Stimulated activated naive CD8-positive, alpha-beta T cell treated with anti-CD3 and anti-CD28 coated beads, Interleukin-15, amount 100 ng/mL, for 72 hours (primary cell): Measurements from ENCODE around the gene SLAMF1.
A peak's percentile ranks its signal among the peaks of the same experiment; 100 is the strongest.
"Not testable (repeated sequence)": the region's sequence is repeated elsewhere in the genome, so short reads cannot be mapped to it uniquely, and the experiment has no call there.

Source experiments
- ATAC-seq: fragments of 150-1000 bp; cut with Tn5 transposase; 2 replicates; pipeline ENCODE4 v1.10.0; 2021; ENCODE audit warnings: mild to moderate bottlenecking, moderate library complexity
- DNase-seq, 2 donors: peaks; one replicate each; pipeline ENCODE4 v3.0.0; 2021 to 2022
- H3K27ac Mint-ChIP-seq, 2 donors: one replicate each; pipeline ENCODE4 v1.8.0; 2022; ENCODE audit warnings: mild to moderate bottlenecking in 2 of 2, mixed read lengths in 2 of 2, moderate library complexity in 2 of 2
- H3K27me3 Mint-ChIP-seq: one replicate; pipeline ENCODE4 v1.8.0; 2022; ENCODE audit warnings: mixed read lengths
- H3K4me1 Mint-ChIP-seq: one replicate; pipeline ENCODE4 v1.8.0; 2022; ENCODE audit warnings: mild to moderate bottlenecking, mixed read lengths
- H3K4me3 Mint-ChIP-seq, 2 donors: one replicate each; pipeline ENCODE4 v1.8.0; 2022; ENCODE audit warnings: mild to moderate bottlenecking in 2 of 2, mixed read lengths in 2 of 2, moderate library complexity in 1 of 2
- H3K9me3 Mint-ChIP-seq, 2 donors: one replicate each; pipeline ENCODE4 v1.8.0; 2022; ENCODE audit warnings: mixed read lengths in 2 of 2

SLAMF1 gene

DNA sequence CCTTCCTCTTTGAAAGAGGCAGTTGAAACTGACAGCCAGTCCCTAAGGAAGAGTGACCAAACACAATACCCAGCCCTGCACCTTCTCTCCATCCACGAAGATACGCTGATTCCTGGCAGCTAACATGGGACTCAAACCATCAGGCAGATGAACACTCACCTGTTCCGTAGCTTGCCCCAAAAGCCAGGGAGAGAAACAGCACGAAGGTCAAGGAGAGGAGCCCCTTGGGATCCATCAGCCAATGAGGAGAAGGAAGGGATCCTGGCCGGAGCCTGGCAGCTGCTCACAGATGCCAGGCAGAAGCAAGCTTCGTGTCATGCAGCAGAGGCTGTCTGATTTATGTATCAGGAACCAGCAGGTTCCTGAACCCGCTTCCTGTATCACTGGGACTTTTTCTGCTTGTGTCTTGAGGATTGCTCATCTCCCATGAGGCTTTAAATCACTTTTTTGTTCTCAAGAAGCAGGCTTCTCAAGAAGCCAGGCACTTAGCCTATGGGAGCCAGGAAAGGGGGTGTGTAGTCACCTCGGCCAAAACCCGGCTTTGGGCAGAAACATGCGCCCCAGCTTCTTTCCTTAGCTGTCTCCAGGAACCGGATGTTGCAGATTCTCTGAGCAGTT lies at the start of gene SLAMF1:
SLAMF1 (minus strand) TSS at position 334 of the 618 bp plus-strand sequence; CDS start at position 235, 99 bp downstream.
- H3K4me3 Mint-ChIP-seq = peak within 1 kb of the TSS; percentile 91 to 93
- H3K27me3 Mint-ChIP-seq = no peaks in the 10 kb centered on the region
- peaks cover 65% of the 10 kb centered on the region for H3K4me1 Mint-ChIP-seq
- H3K27ac Mint-ChIP-seq = peak within 1 kb of the TSS; percentile 95 to 97
- no peaks in the 10 kb centered on the region for H3K9me3 Mint-ChIP-seq
- peak in 1 of 2 donors; percentile 49 for DNase-seq
- peak; percentile 80 for ATAC-seq

- H3K9me3 Mint-ChIP-seq, H3K27me3 Mint-ChIP-seq, DNase-seq, ATAC-seq: not testable (repeated sequence)
- peak overlapping the region in 1 of 2 donors; percentile 12 for H3K27ac Mint-ChIP-seq
- H3K4me3 Mint-ChIP-seq = peak overlapping the region in 1 of 2 donors; percentile 33
- peaks cover 79% of the 10 kb centered on the region for H3K4me1 Mint-ChIP-seq
Observed at GRCh38 chr1:160692390-160692789, 45.5 kb upstream of the SLAMF1 start.

DNA sequence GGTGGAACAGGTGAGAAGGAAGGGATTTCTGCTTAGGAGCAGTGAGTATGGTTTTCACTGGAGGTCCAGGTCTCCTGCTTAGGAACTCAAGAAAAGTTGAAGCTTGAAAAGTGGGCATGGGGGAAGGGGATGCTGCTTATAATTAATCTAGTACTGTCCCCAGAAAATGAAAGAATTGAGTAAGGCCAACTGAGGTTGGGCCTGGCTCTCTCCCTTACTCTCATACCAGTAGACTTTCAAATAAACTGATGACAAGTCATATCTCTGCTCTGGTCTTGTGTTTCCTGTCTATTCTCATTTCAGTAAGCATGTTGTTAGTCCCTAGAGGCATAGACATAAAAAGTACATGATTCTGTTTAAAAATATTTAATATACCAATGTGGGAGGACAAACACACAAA lies 38.4 kb upstream of the SLAMF1 start:
- ATAC-seq = peak; percentile 73
- Mint-ChIP-seq H3K9me3 (peaks cover 0 to 12% of the 10 kb centered on the region in 2 donors), H3K27ac (peak overlapping the region; percentile 85 to 96), H3K4me1 (peaks cover 99% of the 10 kb centered on the region), H3K4me3 (peak overlapping the region; percentile 77 to 83), H3K27me3 (no peaks in the 10 kb centered on the region)
- peak in 1 of 2 donors; percentile 35 for DNase-seq

DNA sequence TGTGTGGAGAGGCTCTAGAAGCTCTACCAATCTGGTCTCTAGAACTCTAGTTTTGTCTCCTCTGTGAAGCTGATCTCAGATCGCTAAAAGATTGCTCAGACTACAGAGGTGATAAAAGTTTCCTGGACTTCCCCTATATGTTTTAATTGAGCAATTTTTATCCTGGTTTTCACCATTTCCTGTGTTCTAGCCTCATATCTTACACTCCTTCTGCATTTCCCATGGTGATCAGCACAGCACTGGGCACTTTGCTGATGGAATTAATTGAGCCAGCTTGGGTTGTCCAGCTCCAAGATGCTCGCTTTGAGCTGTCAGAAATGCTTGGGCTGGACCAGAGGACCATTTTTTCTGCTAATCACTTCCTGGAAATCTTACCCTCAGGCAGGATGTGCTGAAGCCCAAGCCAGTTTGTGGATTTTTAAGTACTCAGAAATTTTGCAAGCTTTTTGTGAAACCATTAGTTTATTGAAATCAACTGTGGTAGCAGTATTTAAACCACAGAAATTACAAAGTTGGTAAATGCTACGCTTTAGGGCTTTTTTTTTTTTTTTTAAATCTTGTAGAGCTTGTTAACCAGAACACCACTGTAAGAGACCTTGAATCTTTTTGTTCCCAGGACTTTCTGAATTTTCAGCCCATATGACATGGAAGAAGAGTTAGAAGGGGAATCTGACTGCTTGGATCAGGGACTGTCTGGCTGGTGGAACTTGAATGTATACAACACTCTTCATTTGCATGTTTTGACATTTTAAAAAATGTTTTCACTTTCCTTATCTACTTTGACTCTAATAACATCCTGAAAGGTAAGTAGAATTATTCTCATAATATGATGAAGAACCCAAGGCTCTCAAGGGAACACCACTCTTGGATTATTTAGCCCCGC lies 36.4 kb upstream of the SLAMF1 start:
- Mint-ChIP-seq H3K27ac (peak overlapping the region; percentile 84 to 99), H3K4me3 (peak overlapping the region; percentile 77 to 83), H3K9me3 (peaks cover 0 to 12% of the 10 kb centered on the region in 2 donors), H3K27me3 (no peaks in the 10 kb centered on the region), H3K4me1 (peaks cover 91% of the 10 kb centered on the region)
- peak in 1 of 2 donors; percentile 71 for DNase-seq
- peak; percentile 77 for ATAC-seq

DNA sequence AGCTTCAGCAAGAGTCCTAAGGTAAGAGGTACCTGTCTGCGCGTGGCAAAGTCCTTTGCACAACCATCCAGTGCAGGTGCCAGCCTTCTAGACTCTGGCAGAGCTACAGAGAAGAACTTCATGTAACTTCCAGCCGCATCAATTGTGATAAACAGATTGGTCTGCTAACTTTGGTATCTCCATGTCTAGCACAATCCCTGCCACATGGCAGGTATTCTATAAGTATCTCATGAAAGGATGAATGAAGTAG lies 35.0 kb upstream of the SLAMF1 start:
- ATAC-seq = no peak
- peaks cover 0 to 8% of the 10 kb centered on the region in 2 donors for H3K9me3 Mint-ChIP-seq

GRCh38 chr1:160681066-160681890 lies 34.4 kb upstream of the SLAMF1 start:
- DNase-seq = peak; percentile 87 to 92
- peak overlapping the region; percentile 72 to 83 for H3K4me3 Mint-ChIP-seq
- H3K27me3 Mint-ChIP-seq = no peaks in the 10 kb centered on the region
- H3K27ac Mint-ChIP-seq = peak overlapping the region; percentile 1 to 98
- peak; percentile 79 for ATAC-seq
- H3K9me3 Mint-ChIP-seq = peaks cover 0 to 2% of the 10 kb centered on the region in 2 donors
- peaks cover 87% of the 10 kb centered on the region for H3K4me1 Mint-ChIP-seq

More for the DNA sequence above, 35.0 kb upstream of the SLAMF1 start:
- Mint-ChIP-seq H3K4me1 (peaks cover 91% of the 10 kb centered on the region), H3K27ac (peak overlapping the region; percentile 98 to 99), H3K4me3 (peak overlapping the region; percentile 72 to 83), H3K27me3 (no peaks in the 10 kb centered on the region)
- no peak for DNase-seq

DNA sequence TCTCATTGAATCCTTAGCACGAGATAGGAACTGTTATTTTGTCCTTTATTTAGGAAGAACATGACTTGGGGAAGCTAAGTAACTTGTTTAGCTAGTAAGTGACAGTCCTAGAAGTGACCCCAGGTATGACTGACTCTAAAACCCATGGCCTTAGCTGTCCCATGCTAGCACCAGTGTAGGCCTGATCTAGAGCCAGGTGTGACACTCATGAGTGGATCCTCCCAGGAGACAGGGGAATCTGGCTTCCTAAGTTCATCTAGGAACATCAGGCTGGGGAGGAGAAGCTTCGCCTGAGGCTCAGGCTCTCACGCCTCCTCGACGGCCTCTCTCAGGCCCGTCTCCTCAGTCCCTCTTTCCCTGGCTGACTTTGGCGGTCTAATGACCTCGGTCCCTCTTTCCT lies 33.6 kb upstream of the SLAMF1 start:
- DNase-seq (no peak), ATAC-seq (no peak)
- Mint-ChIP-seq H3K4me1 (peaks cover 78% of the 10 kb centered on the region), H3K27ac (peak overlapping the region in 1 of 2 donors; percentile 86), H3K4me3 (no peak overlapping the region), H3K27me3 (no peaks in the 10 kb centered on the region), H3K9me3 (no peaks in the 10 kb centered on the region)

GRCh38 chr1:160679893-160680292 lies 33.0 kb upstream of the SLAMF1 start:
- Mint-ChIP-seq H3K4me3 (no peak overlapping the region), H3K27me3 (no peaks in the 10 kb centered on the region), H3K27ac (peak overlapping the region; percentile 36 to 54), H3K4me1 (peaks cover 73% of the 10 kb centered on the region), H3K9me3 (no peaks in the 10 kb centered on the region)
- DNase-seq (no peak), ATAC-seq (no peak)

DNA sequence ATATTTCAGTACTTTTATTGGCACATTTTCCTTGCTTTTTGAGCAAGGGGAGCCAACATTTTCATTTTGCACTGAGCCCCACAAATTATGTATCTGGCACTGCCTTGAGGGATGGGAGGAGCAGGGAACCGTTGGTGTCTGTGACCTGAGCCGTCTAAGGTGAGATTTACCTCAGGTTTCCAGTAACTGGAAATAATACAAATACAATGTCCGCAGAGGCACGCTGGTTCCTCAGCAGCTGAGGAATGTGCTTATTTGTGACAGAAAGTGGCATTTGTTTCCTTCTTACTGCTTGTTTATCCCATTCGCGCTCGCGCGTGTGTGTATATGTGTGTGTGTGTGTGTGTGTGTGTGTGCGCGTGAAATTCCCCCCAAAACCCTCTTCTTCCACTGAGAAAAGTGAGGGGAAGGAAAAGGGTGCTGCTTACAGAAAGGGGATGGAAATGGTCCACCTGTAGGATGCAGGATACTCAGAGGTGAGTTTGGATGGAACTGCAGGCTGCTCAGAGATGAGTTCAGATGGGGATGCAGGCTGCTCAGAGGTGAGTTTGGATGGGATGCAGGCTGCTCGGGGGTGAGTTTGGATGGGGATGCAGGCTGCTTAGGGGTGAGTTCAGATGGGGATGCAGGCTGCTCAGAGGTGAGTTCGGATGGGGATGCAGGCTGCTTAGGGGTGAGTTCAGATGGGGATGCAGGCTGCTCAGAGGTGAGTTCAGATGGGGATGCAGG lies 30.2 kb upstream of the SLAMF1 start:
- Mint-ChIP-seq H3K27ac (peak overlapping the region in 1 of 2 donors; percentile 21), H3K4me3 (no peak overlapping the region), H3K9me3 (no peaks in the 10 kb centered on the region), H3K27me3 (no peaks in the 10 kb centered on the region), H3K4me1 (peaks cover 44% of the 10 kb centered on the region)
- ATAC-seq (no peak), DNase-seq (no peak)

GRCh38 chr1:160675641-160676410 lies 29.0 kb upstream of the SLAMF1 start:
- no peaks in the 10 kb centered on the region for H3K27me3 Mint-ChIP-seq
- ATAC-seq = peak; percentile 85
- peaks cover 37% of the 10 kb centered on the region for H3K4me1 Mint-ChIP-seq
- H3K9me3 Mint-ChIP-seq = peaks cover 2 to 4% of the 10 kb centered on the region in 2 donors
- H3K27ac Mint-ChIP-seq = peak overlapping the region in 1 of 2 donors; percentile 4
- peak; percentile 62 to 77 for DNase-seq
- peak overlapping the region; percentile 20 to 50 for H3K4me3 Mint-ChIP-seq

GRCh38 chr1:160674415-160674814 lies 27.6 kb upstream of the SLAMF1 start:
- Mint-ChIP-seq H3K27me3 (no peaks in the 10 kb centered on the region), H3K4me3 (no peak overlapping the region), H3K27ac (no peak overlapping the region), H3K9me3 (peaks cover 8 to 9% of the 10 kb centered on the region in 2 donors), H3K4me1 (peaks cover 27% of the 10 kb centered on the region)
- DNase-seq (no peak), ATAC-seq (no peak)

- ATAC-seq (peak; percentile 72), DNase-seq (no peak)
- no peaks in the 10 kb centered on the region for H3K27me3 Mint-ChIP-seq
- H3K9me3 Mint-ChIP-seq = peaks cover 8 to 12% of the 10 kb centered on the region in 2 donors
- no peak overlapping the region for H3K4me3 Mint-ChIP-seq
- peaks cover 20% of the 10 kb centered on the region for H3K4me1 Mint-ChIP-seq
- no peak overlapping the region for H3K27ac Mint-ChIP-seq
Observed at GRCh38 chr1:160672789-160673695, 26.2 kb upstream of the SLAMF1 start.

- ATAC-seq (no peak), DNase-seq (no peak)
- Mint-ChIP-seq H3K9me3 (peaks cover 8 to 17% of the 10 kb centered on the region in 2 donors), H3K4me3 (no peak overlapping the region), H3K27me3 (no peaks in the 10 kb centered on the region), H3K27ac (no peak overlapping the region), H3K4me1 (peaks cover 14% of the 10 kb centered on the region)
Observed at GRCh38 chr1:160671603-160672517, 25.0 kb upstream of the SLAMF1 start.
